ENCODE results near the gene TNRC6C.

Gene TNRC6C, protein sequence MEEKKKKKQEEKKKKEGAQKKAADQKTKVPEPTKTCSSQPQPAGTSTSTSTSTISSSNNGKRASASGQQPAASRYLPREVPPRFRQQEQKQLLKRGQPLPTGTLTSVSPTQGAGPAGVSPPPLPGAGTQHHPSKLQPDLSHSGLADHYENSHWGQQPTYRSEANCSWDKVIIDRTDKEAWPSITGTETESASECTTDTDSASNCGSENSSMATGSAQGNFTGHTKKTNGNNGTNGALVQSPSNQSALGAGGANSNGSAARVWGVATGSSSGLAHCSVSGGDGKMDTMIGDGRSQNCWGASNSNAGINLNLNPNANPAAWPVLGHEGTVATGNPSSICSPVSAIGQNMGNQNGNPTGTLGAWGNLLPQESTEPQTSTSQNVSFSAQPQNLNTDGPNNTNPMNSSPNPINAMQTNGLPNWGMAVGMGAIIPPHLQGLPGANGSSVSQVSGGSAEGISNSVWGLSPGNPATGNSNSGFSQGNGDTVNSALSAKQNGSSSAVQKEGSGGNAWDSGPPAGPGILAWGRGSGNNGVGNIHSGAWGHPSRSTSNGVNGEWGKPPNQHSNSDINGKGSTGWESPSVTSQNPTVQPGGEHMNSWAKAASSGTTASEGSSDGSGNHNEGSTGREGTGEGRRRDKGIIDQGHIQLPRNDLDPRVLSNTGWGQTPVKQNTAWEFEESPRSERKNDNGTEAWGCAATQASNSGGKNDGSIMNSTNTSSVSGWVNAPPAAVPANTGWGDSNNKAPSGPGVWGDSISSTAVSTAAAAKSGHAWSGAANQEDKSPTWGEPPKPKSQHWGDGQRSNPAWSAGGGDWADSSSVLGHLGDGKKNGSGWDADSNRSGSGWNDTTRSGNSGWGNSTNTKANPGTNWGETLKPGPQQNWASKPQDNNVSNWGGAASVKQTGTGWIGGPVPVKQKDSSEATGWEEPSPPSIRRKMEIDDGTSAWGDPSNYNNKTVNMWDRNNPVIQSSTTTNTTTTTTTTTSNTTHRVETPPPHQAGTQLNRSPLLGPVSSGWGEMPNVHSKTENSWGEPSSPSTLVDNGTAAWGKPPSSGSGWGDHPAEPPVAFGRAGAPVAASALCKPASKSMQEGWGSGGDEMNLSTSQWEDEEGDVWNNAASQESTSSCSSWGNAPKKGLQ (N-terminal part only)

DNA sequence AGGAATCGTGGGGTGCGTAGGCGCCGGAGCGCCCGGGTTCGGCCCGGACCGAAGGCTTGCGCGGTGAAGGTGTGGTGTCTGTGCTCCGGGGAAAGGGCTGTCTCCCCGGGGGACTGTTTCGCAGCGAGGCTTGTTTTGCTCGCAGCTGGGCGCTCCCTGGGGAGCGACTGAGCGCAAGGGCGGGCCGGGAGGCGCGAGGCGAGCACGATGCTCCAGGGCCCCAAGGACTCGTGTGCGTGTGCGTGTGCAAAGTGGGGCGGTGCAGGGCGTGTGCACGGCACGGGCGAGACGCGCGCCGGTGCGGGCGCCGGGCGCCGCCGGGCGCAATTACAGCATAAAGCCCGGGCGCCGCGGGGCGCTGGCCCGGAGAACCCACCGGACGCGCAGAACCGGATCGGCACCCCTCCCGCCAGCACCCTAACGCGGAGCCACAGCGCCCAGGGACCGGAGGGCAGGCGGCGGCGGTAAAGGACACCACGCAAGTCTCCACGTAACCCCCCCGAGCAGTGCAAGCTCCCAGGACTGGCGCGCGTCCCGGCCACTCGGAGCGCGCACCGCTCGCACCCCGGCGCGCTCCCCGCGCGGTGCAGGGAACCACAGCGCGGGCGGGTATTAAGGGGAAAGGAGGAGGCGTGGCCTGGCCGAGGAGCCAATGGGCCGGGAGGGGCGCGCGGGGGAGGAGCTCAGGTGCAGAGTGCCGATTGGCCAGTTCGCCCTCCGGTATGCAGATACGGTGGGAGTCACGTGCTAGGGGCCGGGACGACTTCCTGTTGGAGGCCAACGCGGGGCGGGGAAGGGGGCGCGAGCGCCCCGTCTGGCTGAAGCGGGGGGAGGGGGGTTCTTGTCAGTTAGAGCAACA is at the start of gene TNRC6C:
TSS of gene TNRC6C (plus strand) at position 847 of the 859 bp plus-strand sequence. CDS start 45,504 bp downstream, outside the sequence.
- H3K4me3 ChIP-seq (ENCODE audit: low read depth, low read length) = peak within 1 kb of the TSS; percentile 50
- DNase-seq (ENCODE audit: low read depth, low spot score) = peak; percentile 99
- in situ Hi-C loops (cut with HindIII; ENCODE audit: low sequenced_read_pairs) = no loop called here
- TF ChIP-seq, protein P1, sequence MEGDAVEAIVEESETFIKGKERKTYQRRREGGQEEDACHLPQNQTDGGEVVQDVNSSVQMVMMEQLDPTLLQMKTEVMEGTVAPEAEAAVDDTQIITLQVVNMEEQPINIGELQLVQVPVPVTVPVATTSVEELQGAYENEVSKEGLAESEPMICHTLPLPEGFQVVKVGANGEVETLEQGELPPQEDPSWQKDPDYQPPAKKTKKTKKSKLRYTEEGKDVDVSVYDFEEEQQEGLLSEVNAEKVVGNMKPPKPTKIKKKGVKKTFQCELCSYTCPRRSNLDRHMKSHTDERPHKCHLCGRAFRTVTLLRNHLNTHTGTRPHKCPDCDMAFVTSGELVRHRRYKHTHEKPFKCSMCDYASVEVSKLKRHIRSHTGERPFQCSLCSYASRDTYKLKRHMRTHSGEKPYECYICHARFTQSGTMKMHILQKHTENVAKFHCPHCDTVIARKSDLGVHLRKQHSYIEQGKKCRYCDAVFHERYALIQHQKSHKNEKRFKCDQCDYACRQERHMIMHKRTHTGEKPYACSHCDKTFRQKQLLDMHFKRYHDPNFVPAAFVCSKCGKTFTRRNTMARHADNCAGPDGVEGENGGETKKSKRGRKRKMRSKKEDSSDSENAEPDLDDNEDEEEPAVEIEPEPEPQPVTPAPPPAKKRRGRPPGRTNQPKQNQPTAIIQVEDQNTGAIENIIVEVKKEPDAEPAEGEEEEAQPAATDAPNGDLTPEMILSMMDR (IDR thresholded peaks at IDR 0.05; ENCODE audit: low read depth, low read length) = peak; percentile 14

DNA sequence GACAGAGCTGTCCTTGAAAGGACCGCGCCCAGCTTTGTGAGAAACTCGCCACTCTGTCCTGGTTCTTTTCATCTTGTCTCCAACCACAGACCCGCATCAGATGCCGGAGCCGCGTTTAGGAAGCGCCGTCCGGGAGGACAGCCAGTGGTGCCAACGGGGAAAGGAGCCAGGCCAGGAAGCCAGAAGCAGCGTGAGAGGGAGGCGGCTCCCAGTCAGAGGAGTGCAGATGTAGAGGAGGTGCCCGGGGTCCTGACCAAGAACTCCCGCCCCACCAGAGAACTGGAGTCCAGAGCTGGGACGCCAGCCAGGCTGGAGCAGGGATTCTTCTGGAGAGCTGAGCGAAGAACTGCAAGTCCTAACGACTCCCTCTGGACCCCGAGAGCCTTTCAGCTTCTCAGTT is 49.3 kb upstream of the TNRC6C start:
- TF ChIP-seq, protein P1 (IDR thresholded peaks at IDR 0.05; ENCODE audit: low read depth, low read length) = no peak
- no peak overlapping the region for H3K4me3 ChIP-seq (ENCODE audit: low read depth, low read length)
- in situ Hi-C loops (cut with HindIII; ENCODE audit: low sequenced_read_pairs) = no loop called here
- no peak for DNase-seq (ENCODE audit: low read depth, low spot score)

DNA sequence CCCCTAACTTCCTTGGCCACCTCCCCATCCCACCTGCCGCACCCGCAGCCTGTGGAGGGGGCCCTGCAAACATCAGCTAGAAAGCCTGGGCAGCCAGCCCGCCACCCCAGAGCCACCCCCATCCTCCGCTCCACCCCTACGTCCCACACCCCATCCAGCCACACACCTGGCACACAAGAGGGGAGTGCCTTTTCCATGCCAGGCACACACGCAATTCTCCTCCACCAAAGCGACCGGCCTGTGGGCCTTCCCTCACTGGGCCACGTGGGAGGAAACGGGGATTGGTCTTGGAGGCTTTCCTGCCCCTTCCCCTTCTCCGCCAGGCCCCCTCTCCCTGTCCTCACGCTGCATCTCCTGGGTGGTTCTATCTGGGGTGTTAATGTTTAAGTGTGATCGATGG is 48.7 kb upstream of the TNRC6C start:
- DNase-seq (ENCODE audit: low read depth, low spot score) = no peak
- no peak overlapping the region for H3K4me3 ChIP-seq (ENCODE audit: low read depth, low read length)
- in situ Hi-C loops (cut with HindIII; ENCODE audit: low sequenced_read_pairs) = no loop called here
- TF ChIP-seq, protein P1 (IDR thresholded peaks at IDR 0.05; ENCODE audit: low read depth, low read length) = no peak

DNA sequence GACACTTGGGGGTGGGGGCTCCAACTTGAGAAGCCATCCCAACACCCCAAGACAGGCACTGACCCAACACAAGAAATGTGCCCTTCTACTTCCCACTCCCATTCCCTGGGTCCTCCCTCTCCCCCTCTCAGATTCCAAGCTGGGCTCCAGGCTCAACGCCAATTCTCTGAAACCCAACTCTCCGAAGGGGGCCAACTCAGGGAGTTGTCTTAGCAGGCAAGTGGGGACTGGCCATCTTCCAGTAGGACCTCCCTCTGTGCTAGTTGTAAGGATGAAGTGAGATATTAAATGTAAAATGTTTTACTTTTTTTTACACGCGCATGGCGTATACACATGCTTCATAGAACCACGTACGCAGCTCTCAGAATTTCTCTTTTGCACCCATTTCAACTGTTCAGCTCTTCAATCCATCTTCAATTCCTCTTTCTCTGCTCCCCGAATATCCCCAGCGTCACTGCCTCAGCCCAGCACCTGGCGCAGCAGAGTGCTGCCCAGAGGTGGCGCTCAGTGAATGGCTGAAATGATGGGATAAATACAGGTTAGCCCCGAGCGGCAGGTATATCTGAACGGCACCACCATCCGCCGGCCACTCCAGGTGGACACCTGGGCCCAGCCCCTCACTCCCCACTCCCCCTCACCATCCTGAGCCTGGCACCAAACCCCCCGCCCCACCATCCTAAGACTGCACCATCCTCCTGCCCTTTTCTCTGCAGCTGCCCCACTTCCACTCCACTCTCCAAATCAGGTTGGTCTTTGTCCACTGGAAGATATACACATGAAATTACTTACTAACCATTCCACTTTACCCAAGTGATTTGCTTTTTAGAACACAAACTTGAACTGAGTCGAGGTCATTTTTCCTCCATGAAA is 43.9 kb upstream of the TNRC6C start:
- peak; percentile 8 for DNase-seq (ENCODE audit: low read depth, low spot score)
- TF ChIP-seq, protein P1 (IDR thresholded peaks at IDR 0.05; ENCODE audit: low read depth, low read length) = peak; percentile 7
- in situ Hi-C loops (cut with HindIII; ENCODE audit: low sequenced_read_pairs) = no loop called here
- no peak overlapping the region for H3K4me3 ChIP-seq (ENCODE audit: low read depth, low read length)

DNA sequence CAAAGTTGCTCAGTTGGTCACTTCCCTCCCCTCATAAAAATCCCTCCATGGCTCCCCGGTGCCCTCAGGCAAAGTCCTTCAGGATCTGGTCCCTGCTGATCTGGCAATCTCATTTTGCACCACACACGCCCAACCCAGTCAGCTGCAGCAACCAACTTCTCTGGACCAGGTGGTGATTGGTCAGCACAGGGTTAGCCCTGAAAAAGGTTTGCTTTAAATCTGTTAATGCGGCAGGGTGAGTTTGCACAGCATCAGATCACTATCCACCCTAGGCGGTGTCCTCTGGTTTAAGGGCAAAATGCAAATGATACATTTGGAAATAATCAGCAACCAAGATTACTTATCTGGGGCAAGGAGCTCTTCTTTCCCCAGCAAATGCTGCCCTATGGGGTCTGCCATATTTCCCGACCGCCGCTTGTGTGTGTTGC is 42.9 kb upstream of the TNRC6C start:
- no peak for DNase-seq (ENCODE audit: low read depth, low spot score)
- TF ChIP-seq, protein P1 (IDR thresholded peaks at IDR 0.05; ENCODE audit: low read depth, low read length) = no peak
- in situ Hi-C loops (cut with HindIII; ENCODE audit: low sequenced_read_pairs) = no loop called here
- no peak overlapping the region for H3K4me3 ChIP-seq (ENCODE audit: low read depth, low read length)
